Uterus (tissue), 2 donors: Measurements from ENCODE around the gene ZNF275.

ENCODE experiments used
- POLR2A ChIP-seq, 2 donors: fragments of 450-650 bp; IDR thresholded peaks; one replicate each; pipeline ENCODE4 v1.6.1; 2016; ENCODE audit warnings: antibody characterized with exemption in 2 of 2, mild to moderate bottlenecking in 1 of 2, moderate library complexity in 1 of 2
- TF ChIP-seq, protein P1 (sequence below), 4 experiments: fragments of 200-600 bp in 2 of 4; fragments of 450-650 bp in 2 of 4; sonication (generic) in 2 of 4; IDR thresholded peaks; one replicate each; pipeline ENCODE4 v1.5.1; 2016 to 2019; ENCODE audit warnings: antibody characterized with exemption in 4 of 4, mild to moderate bottlenecking in 2 of 4, moderate library complexity in 1 of 4

DNA sequence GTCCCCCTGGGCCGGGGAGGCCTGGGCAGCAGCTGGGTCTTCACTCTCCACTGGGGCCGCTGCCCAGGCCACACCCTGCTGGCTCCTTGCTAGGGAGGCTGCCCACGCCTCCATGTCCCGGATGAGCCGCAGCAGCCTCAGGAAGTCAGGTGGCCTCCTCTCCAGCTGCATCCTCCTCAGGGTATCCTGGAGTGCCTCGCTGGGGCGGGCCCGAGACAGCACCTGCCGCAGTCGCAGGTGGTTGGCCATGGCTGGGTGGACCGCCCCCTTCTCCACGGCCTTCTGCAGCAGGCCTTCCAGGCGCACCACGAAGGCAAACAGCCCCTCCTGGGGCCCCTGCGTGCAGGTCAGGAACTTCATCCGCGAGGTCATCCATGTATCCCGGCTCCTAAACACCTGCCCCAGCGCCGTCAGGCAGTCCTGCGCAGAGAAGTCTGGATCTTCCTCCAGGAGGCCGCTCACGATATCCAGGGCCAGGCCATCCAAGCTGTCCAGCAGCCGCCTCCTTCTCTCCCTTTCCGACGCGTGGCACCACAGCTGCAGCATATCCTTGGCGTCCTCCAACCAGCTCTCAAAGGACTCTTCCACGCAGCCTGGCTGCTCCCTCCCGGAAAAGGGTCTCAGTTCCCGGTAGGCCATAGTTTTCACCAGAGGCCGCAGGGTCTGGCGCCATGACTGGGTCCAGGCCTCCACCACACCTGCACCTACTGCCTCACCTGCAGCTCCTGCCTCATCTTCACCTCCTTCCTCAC is 14.5 kb upstream of the ZNF275 start:
- TF ChIP-seq, protein P1, sequence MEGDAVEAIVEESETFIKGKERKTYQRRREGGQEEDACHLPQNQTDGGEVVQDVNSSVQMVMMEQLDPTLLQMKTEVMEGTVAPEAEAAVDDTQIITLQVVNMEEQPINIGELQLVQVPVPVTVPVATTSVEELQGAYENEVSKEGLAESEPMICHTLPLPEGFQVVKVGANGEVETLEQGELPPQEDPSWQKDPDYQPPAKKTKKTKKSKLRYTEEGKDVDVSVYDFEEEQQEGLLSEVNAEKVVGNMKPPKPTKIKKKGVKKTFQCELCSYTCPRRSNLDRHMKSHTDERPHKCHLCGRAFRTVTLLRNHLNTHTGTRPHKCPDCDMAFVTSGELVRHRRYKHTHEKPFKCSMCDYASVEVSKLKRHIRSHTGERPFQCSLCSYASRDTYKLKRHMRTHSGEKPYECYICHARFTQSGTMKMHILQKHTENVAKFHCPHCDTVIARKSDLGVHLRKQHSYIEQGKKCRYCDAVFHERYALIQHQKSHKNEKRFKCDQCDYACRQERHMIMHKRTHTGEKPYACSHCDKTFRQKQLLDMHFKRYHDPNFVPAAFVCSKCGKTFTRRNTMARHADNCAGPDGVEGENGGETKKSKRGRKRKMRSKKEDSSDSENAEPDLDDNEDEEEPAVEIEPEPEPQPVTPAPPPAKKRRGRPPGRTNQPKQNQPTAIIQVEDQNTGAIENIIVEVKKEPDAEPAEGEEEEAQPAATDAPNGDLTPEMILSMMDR (IDR thresholded peaks at IDR 0.05): no peak
- no peak for TF ChIP-seq POLR2A (IDR thresholded peaks at IDR 0.05)
